DOHH2 (cell line): ENCODE results near the gene TMEM190.

Source experiments
- CTCF ChIP-seq: fragments of 200-600 bp; sonication (generic); IDR thresholded peaks from one replicate; pipeline ENCODE4 v1.5.1; 2014; ENCODE audit warnings: antibody characterized with exemption, mild to moderate bottlenecking, low read depth, low read length; ENCODE audit not compliant: poor library complexity, severe bottlenecking
- EZH2phosphoT487 ChIP-seq: fragments of 200-600 bp; sonication (generic); IDR thresholded peaks from 2 replicates; pipeline ENCODE4 v1.6.1; 2017; ENCODE audit warnings: borderline replicate concordance, mild to moderate bottlenecking, antibody characterized with exemption, low read length, moderate library complexity, mixed read lengths

DNA sequence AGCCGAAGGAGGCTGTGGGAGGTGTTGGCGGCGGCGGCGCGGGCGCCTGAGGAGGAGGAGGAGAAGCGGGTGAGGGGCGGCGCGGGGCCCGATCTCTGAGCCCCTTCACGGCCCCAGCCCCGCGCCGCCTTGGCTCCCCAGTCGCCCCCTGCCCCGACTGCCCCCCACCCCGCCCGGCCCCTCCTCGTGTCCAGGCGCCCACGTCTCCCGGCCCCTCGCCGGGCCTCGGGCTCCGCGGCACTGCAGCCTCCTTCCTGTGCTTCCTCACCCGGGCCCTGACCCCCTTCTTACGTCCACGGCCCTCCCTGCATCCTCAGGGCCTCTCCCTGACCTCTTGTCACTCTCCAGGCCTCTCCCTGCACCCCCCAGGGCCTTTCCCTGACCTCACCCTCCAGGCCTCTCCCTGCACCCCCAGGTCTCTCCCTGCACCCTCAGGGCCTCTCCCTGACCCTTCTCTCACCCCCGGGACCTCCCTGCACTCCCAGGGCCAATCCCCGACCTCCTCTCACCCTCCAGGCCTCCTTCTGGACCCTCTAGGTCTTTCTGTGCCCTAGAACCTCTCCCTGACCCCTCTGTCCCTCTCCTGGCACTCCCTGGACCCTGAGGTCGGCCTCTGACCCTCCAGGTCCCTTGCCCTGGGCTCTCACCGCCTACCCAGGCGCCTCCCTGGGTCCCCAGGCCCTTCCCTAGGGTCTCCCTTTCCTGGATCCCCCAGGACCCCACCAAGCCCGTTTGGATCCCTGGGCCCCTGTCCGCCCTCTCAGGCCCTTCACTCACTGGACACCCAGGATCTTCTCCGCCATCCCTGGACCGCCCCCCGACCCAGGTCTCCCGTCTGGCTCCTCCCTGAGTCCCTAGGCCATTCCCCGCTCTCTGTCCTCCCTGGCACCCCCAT lies 36.5 kb upstream of the TMEM190 start:
- TF ChIP-seq CTCF (no peak), EZH2phosphoT487 (no peak)
